B cell (primary cell): Measurements from ENCODE around the gene TBL1XR1. TPM values are rescaled to one million over a fixed set of nuclear protein-coding genes. Genes with fewer than 3 reads are reported as not detected.

Experiments
- ATAC-seq: fragments of 200-7000 bp; cut with Tn5 transposase; one replicate; pipeline ENCODE4 v1.10.0; 2021; ENCODE audit warnings: low read depth, mild to moderate bottlenecking, moderate number of reproducible peaks, moderate library complexity
- CTCF ChIA-PET: fragments of 350-600 bp; sonication (Branson Sonifier 250); formaldehyde crosslinking; loops from one replicate; lab custom pipeline; 2021; ENCODE audit warnings: antibody characterized with exemption, inconsistent platforms; lab: Charles Lee
- POLR2A ChIA-PET: fragments of 350-600 bp; sonication (Branson Sonifier 250); formaldehyde crosslinking; loops from one replicate; lab custom pipeline; 2021; ENCODE audit warnings: antibody characterized with exemption; lab: Charles Lee
- DNase-seq: peaks from one replicate; pipeline ENCODE4 v3.0.0; 2013
- H2AFZ ChIP-seq: 2 replicates; pipeline ENCODE4 v1.6.1; 2012; ENCODE audit warnings: mild to moderate bottlenecking, low read depth, low read length; ENCODE audit not compliant: insufficient read depth, poor library complexity, severe bottlenecking
- H3K27ac ChIP-seq, 2 donors: 1 replicate in 1 of 2; 2 replicates in 1 of 2; pipeline ENCODE4 v1.5.1; 2012 to 2013; ENCODE audit warnings: low read length in 2 of 2, mild to moderate bottlenecking in 2 of 2, moderate library complexity in 1 of 2
- H3K27me3 ChIP-seq, 4 experiments: fragments of 200-600 bp in 1 of 4; sonication (generic) in 1 of 4; replicated peaks in 1 of 4; 1 replicate in 2 of 4; 2 replicates in 2 of 4; pipeline versions ENCODE4 v1.6.1 to v1.7.0; 2013 to 2016; ENCODE audit warnings: low read length in 3 of 4, mild to moderate bottlenecking in 2 of 4, mixed read lengths in 1 of 4, moderate library complexity in 1 of 4; ENCODE audit not compliant: insufficient read depth in 4 of 4, control insufficient read depth in 3 of 4; ENCODE audit errors: control extremely low read depth in 1 of 4
- H3K36me3 ChIP-seq, 2 experiments: replicated peaks in 1 of 2; 1 replicate in 1 of 2; 2 replicates in 1 of 2; pipeline versions ENCODE4 v1.6.1 to v1.7.1; 2013; ENCODE audit warnings: low read length in 1 of 2; ENCODE audit not compliant: insufficient read depth in 2 of 2, control insufficient read depth in 1 of 2; ENCODE audit errors: control extremely low read depth in 1 of 2, extremely low read depth in 1 of 2
- H3K4me1 ChIP-seq, 2 donors: fragments of 200-600 bp in 1 of 2; sonication (generic) in 1 of 2; 1 replicate in 1 of 2; 2 replicates in 1 of 2; pipeline versions ENCODE4 v1.5.1 to v1.6.1; 2013 to 2017; ENCODE audit warnings: low read length in 2 of 2; ENCODE audit not compliant: control insufficient read depth in 2 of 2, insufficient read depth in 2 of 2
- H3K4me2 ChIP-seq: replicated peaks from 2 replicates; pipeline ENCODE3; 2012; ENCODE audit warnings: mild to moderate bottlenecking, low read depth, low read length; ENCODE audit not compliant: poor library complexity, severe bottlenecking
- H3K4me3 ChIP-seq, 5 experiments: fragments of 200-600 bp in 1 of 5; sonication (generic) in 1 of 5; 1 replicate in 3 of 5; 2 replicates in 2 of 5; pipeline versions ENCODE4 v1.5.1 to v1.7.0; 2011 to 2016; ENCODE audit warnings: low read length in 4 of 5, mild to moderate bottlenecking in 4 of 5, low read depth in 2 of 5, control low read depth in 1 of 5, moderate library complexity in 1 of 5; ENCODE audit not compliant: insufficient read depth in 1 of 5; ENCODE audit errors: control extremely low read depth in 1 of 5, extremely low read depth in 1 of 5
- H3K79me2 ChIP-seq: fragments of 200-600 bp; sonication (generic); one replicate; pipeline ENCODE4 v1.6.0; 2016; ENCODE audit warnings: low read length; ENCODE audit not compliant: control insufficient read depth, insufficient read depth
- H3K9ac ChIP-seq: fragments of 200-600 bp; sonication (generic); 2 replicates; pipeline ENCODE4 v1.6.1; 2017; ENCODE audit warnings: mild to moderate bottlenecking, low read length, moderate library complexity
- H3K9me3 ChIP-seq, 3 donors: one replicate each; pipeline versions ENCODE4 v1.6.1 to v1.7.1; 2013; ENCODE audit warnings: low read length in 2 of 3; ENCODE audit not compliant: control insufficient read depth in 2 of 3, insufficient read depth in 1 of 3; ENCODE audit errors: control extremely low read depth in 1 of 3
- H4K20me1 ChIP-seq: 2 replicates; pipeline ENCODE4 v1.6.0; 2012; ENCODE audit warnings: mild to moderate bottlenecking, low read length; ENCODE audit not compliant: insufficient read depth, control insufficient read depth, poor library complexity, severe bottlenecking
- H3K27ac Mint-ChIP-seq: one replicate; pipeline ENCODE4 v1.8.0; 2021; ENCODE audit warnings: mixed read lengths
- H3K27me3 Mint-ChIP-seq: one replicate; pipeline ENCODE4 v1.8.0; 2021; ENCODE audit warnings: mixed read lengths
- H3K4me1 Mint-ChIP-seq: one replicate; pipeline ENCODE4 v1.8.0; 2021; ENCODE audit warnings: mixed read lengths
- H3K4me3 Mint-ChIP-seq: one replicate; pipeline ENCODE4 v1.8.0; 2021; ENCODE audit warnings: mixed read lengths
- H3K9me3 Mint-ChIP-seq: one replicate; pipeline ENCODE4 v1.8.0; 2022; ENCODE audit warnings: mixed read lengths; ENCODE audit not compliant: insufficient read depth
- EZH2 ChIP-seq: IDR thresholded peaks from 2 replicates; pipeline ENCODE4 v1.6.1; 2012; ENCODE audit warnings: borderline replicate concordance, low read depth, mild to moderate bottlenecking, moderate library complexity, low read length; ENCODE audit not compliant: insufficient read depth, poor library complexity, severe bottlenecking
- WGBS: methylation state at CpG from one replicate; pipeline ENCODE4 v1.1.5; 2013; ENCODE audit warnings: missing lambda C conversion rate; ENCODE audit not compliant: insufficient coverage; 5-methylcytosine and 5-hydroxymethylcytosine counted together
- intact Hi-C: fragments of 100-400 bp; cut with micrococcal nuclease; formaldehyde crosslinking; loops from one replicate; pipeline ENCODE4 v1.10.0; 2022
- polyA plus RNA-seq: library from polyadenylated mRNA; depleted of rRNA; stranded (reverse); fragments of >200 nt; gene quantifications from 2 replicates; pipeline ENCODE4 v1.2.3, GENCODE V29; 2012
- total RNA-seq, 2 donors: library from RNA; stranded (reverse); fragments of 120-200 nt in 1 of 2; gene quantifications; 1 replicate in 1 of 2; 2 replicates in 1 of 2; pipeline versions ENCODE4 v1.2.3 to v1.2.4, GENCODE V29; 2013 to 2022
- TF ChIP-seq, protein P1 (sequence below): fragments of 200-600 bp; IDR thresholded peaks from one replicate; pipeline ENCODE4 v1.8.0; 2022; ENCODE audit warnings: antibody characterized with exemption, mild to moderate bottlenecking

The TBL1XR1 gene
- total and polyA plus RNA-seq, 2 donors (not counting 1 experiment from before 2014, with no cell fraction given): 17.6 to 128 TPM

DNA sequence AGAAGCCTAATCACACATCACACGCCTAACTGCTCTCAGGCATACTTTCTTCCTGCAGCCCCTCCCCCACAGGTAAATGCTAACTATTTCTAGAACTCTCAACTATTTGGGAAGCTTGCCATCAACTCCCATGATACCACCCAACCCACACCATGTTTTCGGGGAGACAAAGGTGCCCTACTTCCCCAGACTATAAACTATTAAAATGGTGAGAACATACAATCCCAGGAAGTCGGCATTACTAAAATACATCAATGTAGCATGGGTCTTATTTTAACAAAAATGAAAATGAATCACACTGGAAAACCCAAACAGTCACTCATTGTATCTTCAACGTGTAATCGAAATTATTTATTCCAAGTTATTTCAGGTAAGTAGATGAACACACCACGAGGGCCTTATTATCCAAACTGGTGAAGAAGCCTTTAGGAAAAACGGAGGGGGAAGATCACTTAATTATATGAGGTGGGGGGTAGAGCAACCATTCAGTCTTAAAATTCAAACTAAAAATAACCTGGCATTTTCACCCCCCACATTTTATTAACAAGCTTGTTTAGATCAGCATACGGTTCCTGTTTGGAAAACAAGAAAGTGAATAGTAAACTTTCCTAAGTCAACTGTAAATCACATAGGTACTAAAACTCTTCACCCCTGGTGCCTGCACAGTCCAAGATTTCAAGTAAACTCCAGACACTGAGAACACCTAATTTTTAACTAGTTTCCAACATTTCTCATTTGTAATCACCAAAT is 1.9 kb downstream of the TBL1XR1 start:
- H3K4me3 Mint-ChIP-seq: peak overlapping the region; percentile 99
- WGBS: 0% methylated on average over 1 of the region's 8 CpGs
- peak overlapping the region; percentile 89 to 90 for H3K27ac ChIP-seq
- DNase-seq (peak; percentile 32), ATAC-seq (no peak)
- TF ChIP-seq, protein P1, sequence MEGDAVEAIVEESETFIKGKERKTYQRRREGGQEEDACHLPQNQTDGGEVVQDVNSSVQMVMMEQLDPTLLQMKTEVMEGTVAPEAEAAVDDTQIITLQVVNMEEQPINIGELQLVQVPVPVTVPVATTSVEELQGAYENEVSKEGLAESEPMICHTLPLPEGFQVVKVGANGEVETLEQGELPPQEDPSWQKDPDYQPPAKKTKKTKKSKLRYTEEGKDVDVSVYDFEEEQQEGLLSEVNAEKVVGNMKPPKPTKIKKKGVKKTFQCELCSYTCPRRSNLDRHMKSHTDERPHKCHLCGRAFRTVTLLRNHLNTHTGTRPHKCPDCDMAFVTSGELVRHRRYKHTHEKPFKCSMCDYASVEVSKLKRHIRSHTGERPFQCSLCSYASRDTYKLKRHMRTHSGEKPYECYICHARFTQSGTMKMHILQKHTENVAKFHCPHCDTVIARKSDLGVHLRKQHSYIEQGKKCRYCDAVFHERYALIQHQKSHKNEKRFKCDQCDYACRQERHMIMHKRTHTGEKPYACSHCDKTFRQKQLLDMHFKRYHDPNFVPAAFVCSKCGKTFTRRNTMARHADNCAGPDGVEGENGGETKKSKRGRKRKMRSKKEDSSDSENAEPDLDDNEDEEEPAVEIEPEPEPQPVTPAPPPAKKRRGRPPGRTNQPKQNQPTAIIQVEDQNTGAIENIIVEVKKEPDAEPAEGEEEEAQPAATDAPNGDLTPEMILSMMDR: no peak
- no peak for TF ChIP-seq EZH2
- H3K4me1 Mint-ChIP-seq: peaks cover 66% of the 10 kb centered on the region
- no peaks in the 10 kb centered on the region for H3K27me3 Mint-ChIP-seq
- H3K4me2 ChIP-seq: peak overlapping the region; percentile 75
- intact Hi-C loops: loop anchor here (5.0 kb wide), 2 partner anchors 37 to 182 kb away; no protein-coding TSS in a partner anchor
- H3K79me2 ChIP-seq: peaks cover 61% of the 10 kb centered on the region
- peak overlapping the region; percentile 97 for H3K27ac Mint-ChIP-seq
- peaks cover 0 to 4% (median 0%) of the 10 kb centered on the region in 3 donors for H3K9me3 ChIP-seq
- peaks cover 22% of the 10 kb centered on the region for H4K20me1 ChIP-seq
- no peaks in the 10 kb centered on the region for H3K27me3 ChIP-seq
- peak overlapping the region; percentile 62 for H2AFZ ChIP-seq
- POLR2A ChIA-PET: interaction anchor here (0.6 to 3.4 kb wide), 5 partner anchors 50 to 164 kb away, joined by 3 to 48 read pairs (median 5); no protein-coding TSS in a partner anchor
- H3K9ac ChIP-seq: peak overlapping the region; percentile 89
- no peaks in the 10 kb centered on the region for H3K36me3 ChIP-seq
- CTCF ChIA-PET: interaction anchor here (1.5 to 6.5 kb wide), 4 partner anchors 9 to 166 kb away, joined by 4 to 73 read pairs (median 16); no protein-coding TSS in a partner anchor
- peak overlapping the region; percentile 94 to 99 (median 98) for H3K4me3 ChIP-seq
- no peaks in the 10 kb centered on the region for H3K9me3 Mint-ChIP-seq
- H3K4me1 ChIP-seq: peaks cover 57 to 59% of the 10 kb centered on the region in 2 donors

DNA sequence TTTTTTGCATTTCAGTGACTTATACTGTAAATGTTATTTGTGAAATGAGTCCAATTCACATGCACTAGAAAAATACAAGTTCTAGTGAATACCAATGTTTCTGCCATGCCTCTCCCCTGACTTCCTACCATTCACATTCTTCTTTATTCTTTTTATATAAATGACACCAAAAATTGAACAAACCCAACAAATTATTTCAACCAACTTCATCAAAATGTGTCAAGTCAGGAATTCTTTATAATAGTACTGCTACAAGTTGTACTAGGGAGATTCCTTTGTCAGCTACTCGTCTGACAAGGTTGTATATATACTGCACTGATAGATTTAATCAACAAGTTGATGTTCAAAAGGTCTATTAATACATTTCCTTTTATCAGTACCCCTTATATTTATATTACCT is 3.0 kb downstream of the TBL1XR1 start:
- no peaks in the 10 kb centered on the region for H3K9me3 Mint-ChIP-seq
- ChIA-PET CTCF (interaction anchor here (0.6 to 6.5 kb wide), 5 partner anchors 49 to 167 kb away, joined by 3 to 73 read pairs (median 7); no protein-coding TSS in a partner anchor), POLR2A (interaction anchor here (0.5 to 0.9 kb wide), 2 partner anchors 165 to 244 kb away, joined by 3 to 5 read pairs; no protein-coding TSS in a partner anchor)
- ATAC-seq (no peak), DNase-seq (no peak)
- H3K4me1 Mint-ChIP-seq: peaks cover 68% of the 10 kb centered on the region
- H3K27ac Mint-ChIP-seq: peak overlapping the region; percentile 54
- Histone ChIP-seq H3K27ac (peak overlapping the region in 1 of 2 donors; percentile 90), H2AFZ (no peak overlapping the region), H3K9ac (peak overlapping the region; percentile 89), H3K4me1 (peaks cover 55 to 63% of the 10 kb centered on the region in 2 donors), H3K36me3 (no peaks in the 10 kb centered on the region), H3K27me3 (no peaks in the 10 kb centered on the region), H3K79me2 (peaks cover 72% of the 10 kb centered on the region), H3K9me3 (peaks cover 0 to 4% (median 0%) of the 10 kb centered on the region in 3 donors), H3K4me2 (peak overlapping the region; percentile 75), H4K20me1 (peaks cover 26% of the 10 kb centered on the region), H3K4me3 (peak overlapping the region in 2 of 5 experiments; percentile 96 to 99)
- peak overlapping the region; percentile 99 for H3K4me3 Mint-ChIP-seq
- WGBS: no CpG with 5 or more reads among the region's 1 CpG
- TF ChIP-seq, protein P1: no peak
- H3K27me3 Mint-ChIP-seq: no peaks in the 10 kb centered on the region
- intact Hi-C loops: no loop called here
